ENCODE measurements around the gene ISOC1. TPM values are rescaled to one million over a fixed set of nuclear protein-coding genes. Genes with fewer than 3 reads are reported as not detected.

The ISOC1 gene
- total RNA-seq, 4 donors from 2014 or later: 24.5 to 37.3 (median 29.2) TPM

DNA sequence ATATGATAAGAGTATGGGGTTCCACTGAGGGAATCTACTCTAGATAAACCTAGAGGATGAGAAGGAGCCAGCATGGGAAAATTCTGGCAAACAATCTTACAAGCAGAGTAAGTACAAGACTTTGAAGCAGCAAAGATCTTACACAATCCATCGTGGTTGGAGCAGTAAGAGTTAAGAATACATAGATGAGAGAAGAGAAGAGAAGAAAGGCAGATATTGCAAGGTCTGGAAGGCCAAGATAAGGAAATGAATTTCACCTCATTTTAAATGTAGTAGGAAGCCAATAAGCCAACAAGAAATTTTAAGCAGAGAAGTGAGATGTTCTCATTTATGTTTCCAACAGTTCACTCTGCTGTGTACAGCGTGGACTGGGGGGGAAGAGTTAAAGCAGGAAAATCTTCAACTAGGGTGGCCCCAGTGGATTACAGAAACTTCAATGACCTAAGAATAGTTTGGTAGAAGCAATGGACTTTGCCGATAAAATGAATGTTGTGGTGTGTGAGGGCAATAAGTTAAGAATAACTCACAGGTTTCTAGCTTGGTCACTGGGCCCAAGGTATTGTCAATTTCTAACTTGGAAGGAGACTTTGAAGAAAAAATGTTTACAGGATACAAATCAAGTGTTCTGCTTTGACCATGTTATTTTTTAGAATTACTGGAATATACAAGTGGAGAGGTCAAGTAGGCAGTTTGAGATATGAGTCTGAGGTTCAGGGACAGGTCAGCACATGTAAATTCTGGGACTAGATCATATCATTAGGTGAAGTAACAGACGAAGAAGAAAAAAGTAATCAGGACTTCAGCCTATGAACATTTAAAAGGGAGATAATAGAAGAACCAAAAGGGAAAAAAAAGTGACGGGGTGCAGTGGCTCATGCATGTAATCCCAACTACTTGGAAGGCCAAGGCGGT, 12.1 kb upstream of the ISOC1 start:
- ATAC-seq (ENCODE audit: low FRiP score) (no peak), DNase-seq (ENCODE audit: low spot score) (no peak)
- no peak for TF ChIP-seq CTCF (IDR thresholded peaks at IDR 0.05)

DNA sequence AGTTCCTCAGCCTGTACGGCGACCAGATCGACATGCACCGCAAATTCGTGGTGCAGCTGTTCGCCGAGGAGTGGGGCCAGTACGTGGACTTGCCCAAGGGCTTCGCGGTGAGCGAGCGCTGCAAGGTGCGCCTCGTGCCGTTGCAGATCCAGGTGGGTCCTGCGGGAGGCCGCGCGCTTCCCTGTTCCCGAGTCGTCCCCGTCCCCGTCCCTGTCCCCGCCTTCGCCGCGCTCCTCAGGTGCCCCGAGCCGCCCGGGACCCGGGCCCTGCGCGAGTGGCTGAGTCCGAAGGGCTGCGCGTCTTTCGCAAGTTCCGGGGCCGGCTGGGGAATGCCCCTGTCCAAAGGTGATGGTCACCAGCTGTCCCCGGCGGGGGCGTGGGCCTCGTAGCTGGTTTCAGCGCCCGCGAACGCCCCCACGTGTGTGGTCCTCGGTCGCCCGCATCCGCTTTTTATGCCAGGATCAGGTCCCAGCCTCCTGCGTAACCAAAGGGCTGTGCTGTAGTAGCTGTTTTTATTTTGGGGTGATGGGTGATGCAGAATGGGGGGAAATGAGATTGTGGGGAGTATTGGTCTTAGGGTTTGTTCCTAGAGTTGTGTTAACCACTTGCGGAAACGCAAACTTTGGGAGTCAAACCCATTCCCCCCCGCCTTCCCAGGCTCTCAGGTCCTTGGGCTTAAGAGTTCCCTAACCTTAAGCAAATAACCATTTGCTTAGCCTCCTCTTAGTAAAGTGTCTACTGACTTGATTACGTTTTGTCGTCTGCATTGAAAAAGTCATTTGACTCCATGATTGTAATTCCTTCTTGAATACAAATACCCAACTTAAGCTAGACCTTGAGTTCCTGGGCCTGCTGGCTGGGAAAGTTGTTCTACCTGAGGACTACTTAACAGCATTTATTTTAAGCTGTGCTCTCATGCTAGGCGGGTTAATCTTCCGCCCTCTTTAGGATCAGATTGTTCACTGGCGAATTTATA, 663 bp downstream of the ISOC1 start:
- peak; percentile 40 for DNase-seq (ENCODE audit: low spot score)
- peak; percentile 63 for ATAC-seq (ENCODE audit: low FRiP score)

DNA sequence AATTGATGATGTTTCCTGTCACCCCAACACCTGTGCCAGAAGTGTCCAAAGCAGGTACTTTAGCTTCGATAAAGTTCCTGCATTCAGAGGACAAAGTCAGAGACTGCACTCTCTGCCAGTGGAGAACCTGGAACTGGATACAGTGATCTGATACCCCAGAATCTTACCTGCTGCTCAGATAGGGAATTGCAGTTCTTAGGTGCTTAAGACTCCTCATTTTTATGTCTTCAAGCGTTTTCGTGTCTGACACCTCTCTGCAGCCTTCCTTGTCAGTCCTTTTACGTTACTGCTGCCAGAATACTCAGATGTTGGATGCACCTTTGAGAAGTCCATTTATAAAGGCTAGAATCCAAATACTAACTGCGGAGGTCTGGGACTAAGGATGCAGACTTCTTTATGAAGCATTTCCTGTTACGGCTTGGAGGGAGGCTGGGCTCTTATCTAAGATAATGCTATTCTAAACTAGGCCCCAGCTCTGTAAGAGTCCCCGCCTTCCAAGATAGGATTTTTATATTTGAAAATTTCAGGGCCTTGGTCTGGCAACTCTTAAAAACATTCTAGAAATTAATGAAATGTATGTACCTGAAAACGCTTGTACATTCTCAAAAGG, 1.9 kb downstream of the ISOC1 start:
- no peak for TF ChIP-seq CTCF (IDR thresholded peaks at IDR 0.05)
- ATAC-seq (ENCODE audit: low FRiP score) (no peak), DNase-seq (ENCODE audit: low spot score) (no peak)

More for the DNA sequence above, 663 bp downstream of the ISOC1 start:
- TF ChIP-seq CTCF (IDR thresholded peaks at IDR 0.05): no peak

DNA sequence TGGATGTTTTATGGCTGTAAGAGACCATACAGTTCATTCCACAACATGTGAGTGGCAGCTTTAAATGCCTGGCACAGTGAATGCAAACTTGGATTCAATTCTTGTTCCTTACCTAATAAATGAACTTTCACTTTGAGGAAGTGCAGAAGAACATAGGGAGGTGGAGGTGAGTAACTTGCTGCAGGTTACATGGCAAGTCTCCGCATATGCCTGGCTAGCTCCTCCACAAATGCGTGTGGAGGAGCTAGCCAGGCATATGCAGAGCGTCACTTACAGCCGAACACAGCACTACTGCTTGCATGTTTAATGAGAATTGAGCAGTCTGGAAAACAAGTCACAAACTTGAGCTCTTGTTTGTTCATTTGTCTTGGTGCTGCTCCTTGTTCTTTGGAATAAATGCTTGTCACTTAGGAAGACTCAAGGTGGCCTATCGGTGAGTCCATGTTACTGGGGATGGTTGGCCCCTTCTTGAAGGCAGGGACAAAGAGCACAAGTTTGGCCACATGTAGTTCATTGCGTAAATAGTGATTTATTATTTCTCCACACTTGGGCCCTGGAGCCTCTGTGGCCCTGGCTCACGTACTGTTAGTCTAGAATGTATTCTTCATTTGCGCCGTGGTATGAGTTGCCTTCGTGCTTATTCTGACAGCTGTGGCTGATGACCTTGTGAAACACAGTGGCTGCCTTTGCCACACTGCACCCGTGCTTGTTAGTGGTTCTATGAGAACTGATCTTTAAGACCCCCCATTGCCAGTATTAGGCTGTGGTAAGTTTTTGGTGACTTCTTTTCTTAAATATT, 3.1 kb downstream of the ISOC1 start:
- DNase-seq (ENCODE audit: low spot score): no peak
- no peak for TF ChIP-seq CTCF (IDR thresholded peaks at IDR 0.05)
- ATAC-seq (ENCODE audit: low FRiP score): no peak

GRCh38 chr5:129098488-129099183, 4.1 kb downstream of the ISOC1 start:
- no peak for TF ChIP-seq CTCF (IDR thresholded peaks at IDR 0.05)
- ATAC-seq (ENCODE audit: low FRiP score): no peak
- DNase-seq (ENCODE audit: low spot score): no peak

All from omental fat pad (tissue), 4 donors.